GM18505 (cell line): Measurements from ENCODE around the gene MEGF8.
"Not testable (repeated sequence)": the region's sequence is repeated elsewhere in the genome, so short reads cannot be mapped to it uniquely, and the experiment has no call there.

ENCODE experiments used
- ATAC-seq: cut with Tn5 transposase; IDR thresholded peaks from one replicate; pipeline ENCODE4 v1.9.1; 2021; ENCODE audit not compliant: unreplicated experiment
- POLR2A ChIP-seq: IDR thresholded peaks from 4 replicates; pipeline ENCODE4 v1.6.1; 2011; ENCODE audit warnings: borderline replicate concordance; ENCODE audit not compliant: insufficient read depth, insufficient read length; ENCODE audit errors: extremely low read depth

The MEGF8 gene

DNA sequence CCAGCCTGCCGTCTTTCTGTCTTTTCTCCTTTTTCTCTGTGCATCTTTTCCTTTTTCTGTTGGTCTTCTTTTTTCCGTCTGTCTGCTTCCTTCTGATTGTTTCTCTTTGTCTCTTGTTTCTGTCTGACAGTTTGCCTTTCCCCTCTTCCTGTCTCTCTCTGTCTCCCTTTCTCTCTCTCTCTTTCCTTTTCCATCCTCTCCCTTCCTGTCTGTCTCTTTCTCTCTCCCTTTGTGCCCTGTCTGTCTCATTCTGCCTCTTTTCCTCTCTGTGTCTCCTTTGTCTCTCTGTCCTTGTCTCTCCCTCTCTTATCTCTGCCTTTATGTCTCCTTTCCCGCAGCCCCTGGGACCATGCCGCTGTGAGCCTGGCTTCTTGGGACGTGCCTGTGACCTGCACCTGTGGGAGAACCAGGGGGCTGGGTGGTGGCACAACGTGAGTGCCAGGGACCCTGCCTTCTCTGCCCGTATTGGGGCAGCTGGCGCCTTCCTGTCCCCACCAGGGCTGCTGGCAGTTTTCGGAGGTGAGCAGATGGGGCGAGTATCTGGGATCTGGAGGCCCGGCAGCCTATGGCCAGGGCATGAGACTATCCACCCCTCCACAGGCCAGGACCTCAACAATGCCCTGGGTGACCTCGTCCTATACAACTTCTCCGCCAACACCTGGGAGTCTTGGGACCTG is 9.4 kb downstream of the MEGF8 start:
- ATAC-seq: no peak
- TF ChIP-seq POLR2A: no peak

DNA sequence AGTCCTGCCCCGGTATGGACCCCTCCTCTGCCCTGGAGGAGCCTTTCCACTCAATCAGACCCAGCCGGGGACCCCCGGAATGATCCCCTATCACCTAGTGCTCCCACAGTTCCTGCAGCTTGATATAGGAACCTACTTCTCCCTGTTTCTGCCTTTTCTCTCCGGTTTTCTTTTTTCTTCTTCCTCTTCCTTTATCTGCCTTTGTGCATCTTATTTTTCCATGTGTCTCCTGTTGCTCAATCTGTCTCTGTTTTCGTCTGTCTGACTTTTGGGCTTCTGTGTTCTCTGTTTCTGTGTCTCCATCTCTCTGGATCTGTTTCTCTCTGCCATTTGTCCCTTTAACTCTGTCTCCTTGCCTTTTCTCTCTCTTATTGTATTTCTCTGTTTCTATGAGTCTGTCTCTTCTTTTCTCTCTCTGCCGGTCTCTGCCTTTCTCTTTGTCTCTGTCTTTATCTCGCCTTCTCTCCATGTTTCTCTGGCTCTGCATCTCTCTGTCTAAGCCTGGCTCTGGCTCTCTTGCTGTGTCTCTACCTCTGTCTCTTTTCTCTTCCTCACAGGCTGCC is 10.0 kb downstream of the MEGF8 start:
- ATAC-seq: no peak
- no peak for TF ChIP-seq POLR2A

- ATAC-seq: no peak
- no peak for TF ChIP-seq POLR2A
Observed at GRCh38 chr19:42335971-42336370, 10.5 kb downstream of the MEGF8 start.

DNA sequence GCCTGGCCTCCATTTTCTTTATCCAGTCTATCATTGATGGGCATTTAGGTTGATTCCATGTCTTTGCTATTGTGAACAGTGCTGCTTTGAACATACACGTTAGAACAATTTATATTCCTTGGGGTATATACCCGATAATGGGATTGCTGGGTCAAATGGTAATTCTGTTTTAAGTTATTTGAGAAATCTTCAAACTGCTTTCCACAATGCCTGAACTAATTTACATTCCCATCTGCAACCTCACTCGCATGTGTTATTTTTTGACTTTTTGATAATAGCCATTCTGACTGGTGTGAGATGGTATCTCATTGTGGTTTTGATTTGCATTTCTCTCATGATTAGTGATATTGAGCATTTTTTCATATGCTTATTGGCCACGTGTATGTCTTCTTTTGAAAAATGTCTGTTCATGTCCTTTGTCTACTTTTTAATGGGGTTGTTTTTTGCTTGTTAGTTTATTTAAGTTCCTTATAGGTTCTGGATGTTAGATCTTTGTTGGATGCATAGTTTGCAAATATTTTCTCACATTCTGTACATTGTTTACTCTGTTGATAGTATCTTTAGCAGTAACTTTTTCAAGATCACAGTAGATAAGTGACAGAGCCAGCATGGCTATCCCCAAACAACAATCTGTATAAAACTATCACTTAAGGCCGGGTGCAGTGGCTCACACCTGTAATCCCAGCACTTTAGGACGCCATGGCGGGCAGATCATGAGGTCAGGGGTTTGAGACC is 13.9 kb downstream of the MEGF8 start:
- ATAC-seq: not testable (repeated sequence)

DNA sequence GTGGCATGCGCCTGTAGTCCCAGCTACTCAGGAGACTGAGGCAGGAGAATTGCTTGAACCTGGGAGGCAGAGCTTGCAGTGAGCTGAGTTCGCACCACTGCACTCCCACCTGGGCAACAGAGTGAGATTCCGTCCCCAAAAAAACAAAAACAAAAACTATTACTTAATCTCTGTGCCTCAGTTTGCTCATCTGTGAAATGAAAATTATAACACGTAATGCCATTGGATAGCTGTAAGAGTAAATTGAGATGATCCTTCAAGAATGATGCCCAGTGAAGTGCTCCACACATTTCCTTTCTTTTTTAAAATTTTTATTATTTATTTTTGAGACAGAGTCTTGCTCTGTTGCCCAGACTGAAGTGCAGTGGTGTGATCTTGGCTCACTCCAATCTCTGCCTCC is 14.5 kb downstream of the MEGF8 start:
- not testable (repeated sequence) for ATAC-seq

GRCh38 chr19:42343344-42344110 is 18.1 kb downstream of the MEGF8 start:
- ATAC-seq: no peak
- no peak for TF ChIP-seq POLR2A

DNA sequence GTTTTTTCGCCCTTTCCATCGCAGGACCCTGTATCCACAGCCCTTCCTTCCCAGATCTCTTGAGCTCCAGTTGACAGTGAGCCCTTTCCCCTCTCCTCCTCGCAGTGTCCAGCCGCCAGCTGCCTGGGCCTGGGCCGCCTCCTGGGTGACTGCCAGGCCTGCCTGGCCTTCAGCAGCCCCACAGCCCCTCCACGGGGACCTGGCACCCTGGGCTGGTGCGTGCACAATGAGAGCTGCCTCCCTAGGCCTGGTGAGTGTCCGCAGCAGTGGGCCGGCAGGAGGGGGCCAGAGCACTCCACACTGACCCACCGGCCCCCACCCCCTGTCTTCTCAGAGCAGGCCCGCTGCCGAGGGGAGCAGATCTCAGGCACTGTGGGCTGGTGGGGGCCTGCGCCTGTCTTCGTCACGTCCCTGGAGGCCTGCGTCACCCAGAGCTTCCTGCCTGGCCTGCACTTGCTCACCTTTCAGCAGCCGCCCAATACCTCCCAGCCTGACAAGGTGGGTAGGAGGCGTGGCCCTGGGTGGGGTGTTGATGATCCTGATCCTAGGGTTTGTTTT is 19.0 kb downstream of the MEGF8 start:
- ATAC-seq: no peak
- no peak for TF ChIP-seq POLR2A

DNA sequence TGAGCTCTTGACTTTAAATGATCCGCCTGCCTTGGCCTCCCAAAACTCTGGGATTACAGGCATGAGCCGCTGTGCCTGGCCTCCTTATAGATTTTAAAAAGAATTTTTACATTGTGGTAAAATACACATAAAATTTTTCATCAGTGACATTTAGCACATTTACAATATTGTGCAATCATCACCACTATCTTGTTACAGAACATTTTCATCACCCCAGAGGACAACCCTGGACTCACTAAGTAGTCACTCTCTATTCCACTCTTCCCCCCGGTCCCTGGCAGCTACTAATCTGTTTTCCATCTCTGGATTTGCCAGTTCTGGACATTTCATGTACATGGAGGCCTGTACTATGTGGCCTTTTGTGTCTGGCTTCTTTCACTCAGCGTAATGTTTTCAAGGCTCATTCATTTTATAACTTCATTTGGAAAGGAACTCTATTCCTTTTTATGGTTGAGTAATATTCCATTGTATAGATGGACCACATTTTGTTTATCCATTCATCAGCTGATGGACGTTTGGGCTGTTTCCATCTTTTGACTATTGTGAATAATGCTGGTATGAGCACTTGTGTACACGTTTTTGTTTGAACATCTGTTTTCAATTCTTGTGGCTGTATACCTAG is 19.9 kb downstream of the MEGF8 start:
- ATAC-seq: no peak
- no peak for TF ChIP-seq POLR2A

- ATAC-seq: no peak
- no peak for TF ChIP-seq POLR2A
Observed at GRCh38 chr19:42348211-42348610, 22.8 kb downstream of the MEGF8 start.

- TF ChIP-seq POLR2A: no peak
- ATAC-seq: no peak
Observed at GRCh38 chr19:42349378-42350107, 24.1 kb downstream of the MEGF8 start.

DNA sequence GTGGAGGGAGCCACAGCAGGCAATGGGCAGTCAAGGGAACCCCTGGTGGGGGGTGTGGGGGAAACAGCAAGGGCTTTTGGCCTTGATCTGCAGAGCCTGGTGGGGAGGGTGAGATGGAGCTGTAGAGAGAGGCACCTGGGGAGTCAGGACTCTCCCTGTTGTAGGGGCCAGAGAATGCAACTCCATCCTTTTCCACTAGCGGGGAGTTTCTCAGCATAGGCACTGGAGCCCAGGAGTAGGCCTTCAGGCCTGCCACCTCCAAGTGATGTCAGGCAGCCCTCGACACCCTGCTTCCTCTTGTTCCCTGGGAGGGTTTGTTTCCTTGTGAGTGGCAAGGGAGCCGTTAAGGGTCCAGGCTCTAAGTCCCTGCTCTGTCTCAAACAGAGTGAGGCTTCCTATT is 25.0 kb downstream of the MEGF8 start:
- no peak for ATAC-seq
- TF ChIP-seq POLR2A: no peak

DNA sequence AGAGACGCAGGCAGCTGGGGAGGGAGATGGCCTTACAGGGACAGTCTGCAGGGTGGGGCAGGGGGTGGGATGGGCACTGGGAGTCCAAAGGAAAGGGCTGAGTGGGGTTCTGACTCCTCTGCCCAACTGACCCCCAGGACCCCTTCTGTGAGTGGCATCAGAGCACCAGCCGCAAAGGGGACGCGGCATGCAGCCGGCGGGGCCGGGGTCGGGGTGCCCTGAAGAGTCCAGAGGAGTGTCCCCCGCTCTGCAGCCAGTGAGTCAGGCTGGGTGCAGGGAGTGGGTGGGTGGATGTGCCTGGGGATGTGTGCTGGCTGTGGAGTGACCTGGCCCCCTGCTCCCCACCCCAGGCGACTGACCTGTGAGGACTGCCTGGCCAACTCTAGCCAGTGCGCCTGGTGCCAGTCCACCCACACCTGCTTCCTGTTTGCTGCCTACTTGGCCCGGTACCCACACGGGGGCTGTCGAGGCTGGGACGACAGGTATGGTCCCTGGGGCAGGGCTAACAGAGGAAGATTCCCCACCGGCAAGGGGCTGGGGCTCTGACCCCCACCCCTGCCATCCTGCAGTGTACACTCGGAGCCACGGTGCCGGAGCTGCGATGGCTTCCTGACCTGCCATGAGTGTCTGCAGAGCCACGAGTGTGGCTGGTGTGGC is 25.8 kb downstream of the MEGF8 start:
- no peak for ATAC-seq
- no peak for TF ChIP-seq POLR2A
